GM23248 (cell line): ENCODE measurements around the gene C3orf70.

ENCODE experiments used
- EZH2 ChIP-seq: fragments of 200-600 bp; sonication (generic); IDR thresholded peaks from 2 replicates; pipeline ENCODE4 v1.6.1; 2018; ENCODE audit warnings: antibody characterized with exemption, mild to moderate bottlenecking; ENCODE audit not compliant: insufficient read depth, poor library complexity, severe bottlenecking
- EZH2phosphoT487 ChIP-seq: fragments of 200-600 bp; sonication (generic); IDR thresholded peaks from 2 replicates; pipeline ENCODE4 v1.6.1; 2018; ENCODE audit warnings: antibody characterized with exemption, moderate library complexity, mild to moderate bottlenecking, low read depth; ENCODE audit not compliant: insufficient read depth

DNA sequence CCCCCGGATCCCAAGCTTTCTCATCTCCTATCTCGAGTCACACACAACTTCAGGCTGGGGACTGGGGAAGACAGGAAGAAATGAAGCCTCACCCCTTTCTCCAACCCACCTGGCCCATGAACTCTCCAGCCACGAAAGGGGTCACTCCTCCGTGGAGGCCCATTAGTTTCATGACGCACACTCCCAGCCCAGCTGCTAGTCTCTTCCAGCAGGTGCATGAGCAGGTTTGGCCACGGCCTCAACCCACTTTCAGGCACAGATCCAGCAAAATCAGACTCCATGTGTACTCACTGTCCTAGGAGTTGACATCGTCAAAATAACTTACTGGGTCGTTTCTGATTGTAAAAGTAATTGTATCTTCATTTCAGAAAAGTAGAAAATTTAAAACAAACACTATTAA is 76.6 kb downstream of the C3orf70 start:
- TF ChIP-seq EZH2phosphoT487 (no peak), EZH2 (no peak)
